ENCODE measurements around the gene ZNF610.
"Not testable (repeated sequence)": the region's sequence is repeated elsewhere in the genome, so short reads cannot be mapped to it uniquely, and the experiment has no call there.

Gene ZNF610

DNA sequence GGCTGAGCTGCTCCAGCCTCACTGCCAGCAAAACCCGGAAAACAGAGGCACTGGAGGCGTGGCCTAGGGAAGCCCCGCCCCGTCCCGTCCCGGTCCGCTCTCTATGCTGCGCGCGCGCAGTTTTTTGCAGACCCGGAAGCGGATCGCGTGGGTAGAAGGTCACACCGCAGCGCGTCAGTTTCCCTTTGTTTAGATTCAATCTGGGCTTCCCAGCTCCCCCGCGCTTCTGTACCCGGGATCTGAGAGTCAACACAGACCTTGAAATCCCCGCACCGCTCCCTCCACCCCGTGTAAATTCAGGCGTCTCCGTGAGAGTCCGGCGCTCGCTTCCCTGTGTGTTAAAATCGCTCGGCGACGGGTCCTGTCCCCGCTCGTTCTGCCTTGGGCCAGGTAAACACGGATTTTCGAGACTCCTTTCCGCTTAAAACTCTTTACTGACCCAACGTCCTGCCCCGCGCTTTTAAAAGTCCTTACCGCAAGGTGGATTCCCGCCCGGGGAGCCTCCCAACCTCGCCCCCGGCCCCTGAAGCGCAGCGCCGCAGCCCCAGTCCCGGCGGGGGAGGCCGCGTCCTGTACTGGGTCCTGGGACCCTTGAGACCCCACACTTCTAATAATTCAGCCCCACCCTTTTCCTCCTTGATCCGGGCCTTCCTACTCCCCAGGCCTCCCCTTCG lies at the start of gene ZNF610:
ZNF610 (plus strand) TSS at position 127 of the 674 bp plus-strand sequence. CDS start 12,930 bp downstream, outside the sequence.
- in situ Hi-C loops (cut with MboI; ENCODE audit: low sequenced_read_pairs) = no loop called here

DNA sequence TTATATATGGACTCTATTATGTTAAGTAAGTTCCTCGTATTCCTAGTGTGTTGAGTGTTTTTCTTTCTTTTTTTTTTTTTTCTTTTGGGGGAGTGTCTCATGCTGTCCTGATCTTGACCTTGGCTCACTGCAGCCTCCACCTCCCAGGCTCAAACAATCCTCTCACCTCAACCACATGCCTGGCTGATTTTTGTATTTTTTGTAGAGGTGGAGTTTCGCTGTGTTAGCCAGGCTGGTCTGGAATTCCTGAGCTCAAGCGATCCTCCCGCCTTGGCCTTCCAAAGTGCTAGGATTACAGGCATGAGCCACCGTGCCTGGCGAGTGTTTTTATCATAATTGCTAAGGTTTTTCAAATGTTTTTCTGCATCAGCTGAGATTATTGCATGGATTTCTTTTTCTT lies 49.8 kb upstream of the ZNF610 start:
- in situ Hi-C loops (cut with MboI; ENCODE audit: low sequenced_read_pairs) = no loop called here

- in situ Hi-C loops (cut with MboI; ENCODE audit: low sequenced_read_pairs) = no loop called here
These were observed 44.3 kb upstream of the ZNF610 start for GRCh38 chr19:52291781-52292180.

DNA sequence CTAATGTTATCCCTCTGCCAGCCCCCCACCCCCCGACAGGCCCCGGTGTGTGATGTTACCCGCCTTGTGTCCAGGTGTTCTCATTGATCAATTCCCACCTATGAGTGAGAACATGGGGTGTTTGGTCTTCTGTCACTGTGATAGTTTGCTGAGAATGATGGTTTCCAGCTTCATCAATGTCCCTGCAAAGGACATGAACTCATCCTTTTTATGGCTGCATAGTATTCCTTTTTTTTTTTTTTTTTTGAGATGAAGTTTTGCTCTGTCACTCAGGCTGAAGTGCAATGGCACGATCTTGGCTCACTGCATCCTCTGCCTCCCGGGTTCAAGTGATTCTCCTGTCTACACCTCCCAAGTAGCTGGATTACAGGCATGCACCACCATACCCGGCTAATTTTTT lies 43.1 kb upstream of the ZNF610 start:
- in situ Hi-C loops (cut with MboI; ENCODE audit: low sequenced_read_pairs) = not testable (repeated sequence)

DNA sequence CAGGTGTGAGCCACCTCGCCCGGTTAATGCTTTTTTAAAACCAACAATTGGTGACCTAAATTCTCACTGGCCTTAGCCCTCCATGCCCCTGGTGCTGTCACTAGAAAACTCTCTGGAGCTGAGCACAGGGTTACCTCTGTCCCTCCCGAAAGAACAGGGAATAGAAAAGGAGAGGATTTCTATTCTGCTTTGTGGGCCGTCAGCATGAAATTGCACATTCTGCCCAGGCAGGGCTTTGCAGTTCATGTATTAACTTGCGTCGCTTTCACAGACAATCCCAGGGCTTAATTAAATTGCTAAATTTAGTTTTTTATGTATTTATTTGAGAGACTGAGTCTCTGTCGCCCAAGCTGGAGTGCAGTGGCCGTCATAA lies 39.7 kb upstream of the ZNF610 start:
- in situ Hi-C loops (cut with MboI; ENCODE audit: low sequenced_read_pairs) = no loop called here

DNA sequence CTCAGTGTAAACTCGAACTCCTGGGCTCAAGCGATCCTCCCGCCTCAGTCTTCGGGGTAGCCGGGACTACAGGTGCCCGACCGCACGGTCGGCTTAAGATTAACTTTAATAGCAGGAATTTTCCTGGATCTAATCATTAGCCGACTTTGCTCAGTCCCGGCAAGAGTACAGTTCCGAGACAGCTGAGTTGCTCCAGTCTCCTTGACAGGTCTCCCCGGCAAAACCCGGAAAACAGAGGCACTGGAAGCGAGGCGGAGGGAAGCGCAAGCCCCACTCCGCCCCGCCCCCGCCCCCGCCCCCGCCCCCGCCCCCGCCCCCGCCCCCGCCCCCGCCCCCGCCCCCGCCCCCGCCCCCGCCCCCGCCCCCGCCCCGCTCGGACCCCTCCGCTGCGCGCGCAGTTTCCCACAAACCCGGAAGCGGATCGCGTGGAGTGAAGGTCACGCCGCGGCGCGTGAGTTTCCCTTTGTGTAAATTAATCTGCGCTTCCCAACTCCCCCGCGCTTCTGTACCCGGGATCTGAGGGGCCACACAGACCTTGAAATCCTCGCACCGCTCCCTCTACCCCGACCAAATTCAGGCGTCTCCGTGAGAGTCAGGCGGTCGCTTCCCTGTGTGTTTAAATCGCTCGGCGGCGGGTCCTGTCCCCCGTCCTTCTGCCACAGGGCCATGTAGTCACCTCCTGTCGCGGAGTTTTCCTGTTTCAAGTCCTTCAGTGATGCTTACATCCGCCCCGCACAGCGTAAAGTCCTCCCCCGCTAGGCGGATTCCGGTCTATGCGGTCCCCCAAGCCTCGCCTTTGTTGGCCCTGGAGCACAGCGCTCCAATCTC lies 39.1 kb upstream of the ZNF610 start, which contains the start of gene ZNF480:
ZNF480 (plus strand) TSS at position 397 of the 828 bp plus-strand sequence. CDS start 3,244 bp downstream, outside the sequence.
- in situ Hi-C loops (cut with MboI; ENCODE audit: low sequenced_read_pairs) = no loop called here

GRCh38 chr19:52297601-52298364 lies 38.3 kb upstream of the ZNF610 start:
- in situ Hi-C loops (cut with MboI; ENCODE audit: low sequenced_read_pairs) = no loop called here

DNA sequence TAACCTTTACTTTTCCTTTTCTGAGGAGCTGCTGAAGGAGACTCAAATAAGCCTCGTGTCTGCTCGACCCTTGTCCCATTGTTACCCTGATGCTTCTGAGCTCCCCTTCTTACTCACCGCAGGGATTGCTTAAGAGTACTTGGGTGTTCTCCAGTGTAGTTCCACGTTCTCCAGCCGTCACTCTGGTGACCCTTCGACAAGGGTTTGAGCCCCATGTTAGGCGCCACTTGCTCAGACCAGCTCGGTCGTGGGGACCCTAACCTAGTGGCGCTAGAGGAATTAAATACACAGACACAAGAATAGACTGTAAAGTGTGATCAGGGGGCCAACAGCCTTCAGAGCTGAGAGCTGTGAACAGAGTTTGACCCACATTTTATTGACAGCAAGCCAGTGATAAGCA lies 28.8 kb upstream of the ZNF610 start:
- in situ Hi-C loops (cut with MboI; ENCODE audit: low sequenced_read_pairs) = no loop called here

DNA sequence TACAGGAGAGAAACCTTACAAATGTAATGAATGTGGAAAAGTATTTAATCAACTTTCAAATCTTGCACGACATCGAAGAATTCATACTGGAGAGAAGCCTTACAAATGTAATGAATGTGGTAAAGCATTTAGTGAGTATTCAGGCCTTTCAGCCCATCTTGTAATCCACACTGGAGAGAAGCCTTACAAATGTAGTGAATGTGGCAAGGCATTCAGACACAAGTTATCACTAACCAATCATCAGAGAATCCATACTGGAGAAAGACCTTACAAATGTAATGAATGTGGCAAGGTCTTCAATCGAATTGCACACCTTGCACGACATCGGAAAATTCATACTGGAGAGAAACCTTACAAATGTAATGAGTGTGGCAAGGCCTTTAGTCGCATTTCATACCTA lies 13.6 kb upstream of the ZNF610 start:
- in situ Hi-C loops (cut with MboI; ENCODE audit: low sequenced_read_pairs) = no loop called here

GRCh38 chr19:52331757-52332156 lies 4.3 kb upstream of the ZNF610 start:
- in situ Hi-C loops (cut with MboI; ENCODE audit: low sequenced_read_pairs) = no loop called here

- in situ Hi-C loops (cut with MboI; ENCODE audit: low sequenced_read_pairs) = no loop called here
These were observed 301 bp upstream of the ZNF610 start for GRCh38 chr19:52335768-52336116.

GRCh38 chr19:52336791-52337381 lies 843 bp downstream of the ZNF610 start:
- in situ Hi-C loops (cut with MboI; ENCODE audit: low sequenced_read_pairs) = no loop called here

- in situ Hi-C loops (cut with MboI; ENCODE audit: low sequenced_read_pairs) = not testable (repeated sequence)
These were observed 3.0 kb downstream of the ZNF610 start for GRCh38 chr19:52339022-52339421.

GRCh38 chr19:52343548-52343947 lies 7.5 kb downstream of the ZNF610 start:
- in situ Hi-C loops (cut with MboI; ENCODE audit: low sequenced_read_pairs) = no loop called here

- in situ Hi-C loops (cut with MboI; ENCODE audit: low sequenced_read_pairs) = no loop called here
These were observed 9.1 kb downstream of the ZNF610 start for GRCh38 chr19:52345162-52345561.

GRCh38 chr19:52351512-52351911 lies 15.5 kb downstream of the ZNF610 start:
- in situ Hi-C loops (cut with MboI; ENCODE audit: low sequenced_read_pairs) = no loop called here

GRCh38 chr19:52366414-52366824 lies 30.4 kb downstream of the ZNF610 start:
- in situ Hi-C loops (cut with MboI; ENCODE audit: low sequenced_read_pairs) = no loop called here

- in situ Hi-C loops (cut with MboI; ENCODE audit: low sequenced_read_pairs) = no loop called here
These were observed 33.7 kb downstream of the ZNF610 start, which contains the start of gene ZNF880 for GRCh38 chr19:52369559-52370340. Gene ZNF880 (plus strand): TSS chr19:52369923. CDS start chr19:52369966, 43 bp downstream.

DNA sequence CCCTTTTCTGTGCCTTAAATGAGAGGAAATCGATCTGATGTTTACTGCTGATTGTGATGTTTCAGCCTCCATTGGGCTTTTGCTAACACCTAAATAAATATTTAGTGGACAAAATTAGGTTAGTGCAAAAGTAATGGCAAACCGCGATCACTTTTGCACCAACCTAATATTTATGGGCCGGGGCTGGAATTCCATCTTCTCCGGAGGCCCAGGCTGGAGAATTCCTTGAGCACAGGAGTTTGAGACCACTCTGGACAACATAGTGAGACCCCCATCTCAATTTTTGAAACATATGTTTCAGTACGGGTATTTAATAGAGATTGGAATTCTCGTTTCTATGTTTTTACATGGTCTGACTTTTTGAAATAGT lies 34.3 kb downstream of the ZNF610 start:
- in situ Hi-C loops (cut with MboI; ENCODE audit: low sequenced_read_pairs) = no loop called here

- in situ Hi-C loops (cut with MboI; ENCODE audit: low sequenced_read_pairs) = no loop called here
These were observed 55.1 kb downstream of the ZNF610 start for GRCh38 chr19:52391135-52391534.
